B cell (primary cell): Measurements from ENCODE around the gene RAC2. TPM values are rescaled to one million over a fixed set of nuclear protein-coding genes. Genes with fewer than 3 reads are reported as not detected.

Source experiments
- ATAC-seq: fragments of 200-7000 bp; cut with Tn5 transposase; one replicate; pipeline ENCODE4 v1.10.0; 2021; ENCODE audit warnings: low read depth, mild to moderate bottlenecking, moderate number of reproducible peaks, moderate library complexity
- CTCF ChIA-PET: fragments of 350-600 bp; sonication (Branson Sonifier 250); formaldehyde crosslinking; loops from one replicate; lab custom pipeline; 2021; ENCODE audit warnings: antibody characterized with exemption, inconsistent platforms; lab: Charles Lee
- POLR2A ChIA-PET: fragments of 350-600 bp; sonication (Branson Sonifier 250); formaldehyde crosslinking; loops from one replicate; lab custom pipeline; 2021; ENCODE audit warnings: antibody characterized with exemption; lab: Charles Lee
- DNase-seq: peaks from one replicate; pipeline ENCODE4 v3.0.0; 2013
- H2AFZ ChIP-seq: 2 replicates; pipeline ENCODE4 v1.6.1; 2012; ENCODE audit warnings: mild to moderate bottlenecking, low read depth, low read length; ENCODE audit not compliant: insufficient read depth, poor library complexity, severe bottlenecking
- H3K27ac ChIP-seq, 2 donors: 1 replicate in 1 of 2; 2 replicates in 1 of 2; pipeline ENCODE4 v1.5.1; 2012 to 2013; ENCODE audit warnings: low read length in 2 of 2, mild to moderate bottlenecking in 2 of 2, moderate library complexity in 1 of 2
- H3K27me3 ChIP-seq, 4 experiments: fragments of 200-600 bp in 1 of 4; sonication (generic) in 1 of 4; replicated peaks in 1 of 4; 1 replicate in 2 of 4; 2 replicates in 2 of 4; pipeline versions ENCODE4 v1.6.1 to v1.7.0; 2013 to 2016; ENCODE audit warnings: low read length in 3 of 4, mild to moderate bottlenecking in 2 of 4, mixed read lengths in 1 of 4, moderate library complexity in 1 of 4; ENCODE audit not compliant: insufficient read depth in 4 of 4, control insufficient read depth in 3 of 4; ENCODE audit errors: control extremely low read depth in 1 of 4
- H3K36me3 ChIP-seq, 2 experiments: replicated peaks in 1 of 2; 1 replicate in 1 of 2; 2 replicates in 1 of 2; pipeline versions ENCODE4 v1.6.1 to v1.7.1; 2013; ENCODE audit warnings: low read length in 1 of 2; ENCODE audit not compliant: insufficient read depth in 2 of 2, control insufficient read depth in 1 of 2; ENCODE audit errors: control extremely low read depth in 1 of 2, extremely low read depth in 1 of 2
- H3K4me1 ChIP-seq, 2 donors: fragments of 200-600 bp in 1 of 2; sonication (generic) in 1 of 2; 1 replicate in 1 of 2; 2 replicates in 1 of 2; pipeline versions ENCODE4 v1.5.1 to v1.6.1; 2013 to 2017; ENCODE audit warnings: low read length in 2 of 2; ENCODE audit not compliant: control insufficient read depth in 2 of 2, insufficient read depth in 2 of 2
- H3K4me2 ChIP-seq: replicated peaks from 2 replicates; pipeline ENCODE3; 2012; ENCODE audit warnings: mild to moderate bottlenecking, low read depth, low read length; ENCODE audit not compliant: poor library complexity, severe bottlenecking
- H3K4me3 ChIP-seq, 5 experiments: fragments of 200-600 bp in 1 of 5; sonication (generic) in 1 of 5; 1 replicate in 3 of 5; 2 replicates in 2 of 5; pipeline versions ENCODE4 v1.5.1 to v1.7.0; 2011 to 2016; ENCODE audit warnings: low read length in 4 of 5, mild to moderate bottlenecking in 4 of 5, low read depth in 2 of 5, control low read depth in 1 of 5, moderate library complexity in 1 of 5; ENCODE audit not compliant: insufficient read depth in 1 of 5; ENCODE audit errors: control extremely low read depth in 1 of 5, extremely low read depth in 1 of 5
- H3K79me2 ChIP-seq: fragments of 200-600 bp; sonication (generic); one replicate; pipeline ENCODE4 v1.6.0; 2016; ENCODE audit warnings: low read length; ENCODE audit not compliant: control insufficient read depth, insufficient read depth
- H3K9ac ChIP-seq: fragments of 200-600 bp; sonication (generic); 2 replicates; pipeline ENCODE4 v1.6.1; 2017; ENCODE audit warnings: mild to moderate bottlenecking, low read length, moderate library complexity
- H3K9me3 ChIP-seq, 3 donors: one replicate each; pipeline versions ENCODE4 v1.6.1 to v1.7.1; 2013; ENCODE audit warnings: low read length in 2 of 3; ENCODE audit not compliant: control insufficient read depth in 2 of 3, insufficient read depth in 1 of 3; ENCODE audit errors: control extremely low read depth in 1 of 3
- H4K20me1 ChIP-seq: 2 replicates; pipeline ENCODE4 v1.6.0; 2012; ENCODE audit warnings: mild to moderate bottlenecking, low read length; ENCODE audit not compliant: insufficient read depth, control insufficient read depth, poor library complexity, severe bottlenecking
- H3K27ac Mint-ChIP-seq: one replicate; pipeline ENCODE4 v1.8.0; 2021; ENCODE audit warnings: mixed read lengths
- H3K27me3 Mint-ChIP-seq: one replicate; pipeline ENCODE4 v1.8.0; 2021; ENCODE audit warnings: mixed read lengths
- H3K4me1 Mint-ChIP-seq: one replicate; pipeline ENCODE4 v1.8.0; 2021; ENCODE audit warnings: mixed read lengths
- H3K4me3 Mint-ChIP-seq: one replicate; pipeline ENCODE4 v1.8.0; 2021; ENCODE audit warnings: mixed read lengths
- H3K9me3 Mint-ChIP-seq: one replicate; pipeline ENCODE4 v1.8.0; 2022; ENCODE audit warnings: mixed read lengths; ENCODE audit not compliant: insufficient read depth
- WGBS: methylation state at CpG from one replicate; pipeline ENCODE4 v1.1.5; 2013; ENCODE audit warnings: missing lambda C conversion rate; ENCODE audit not compliant: insufficient coverage; 5-methylcytosine and 5-hydroxymethylcytosine counted together
- intact Hi-C: fragments of 100-400 bp; cut with micrococcal nuclease; formaldehyde crosslinking; loops from one replicate; pipeline ENCODE4 v1.10.0; 2022
- polyA plus RNA-seq: library from polyadenylated mRNA; depleted of rRNA; stranded (reverse); fragments of >200 nt; gene quantifications from 2 replicates; pipeline ENCODE4 v1.2.3, GENCODE V29; 2012
- total RNA-seq, 2 donors: library from RNA; stranded (reverse); fragments of 120-200 nt in 1 of 2; gene quantifications; 1 replicate in 1 of 2; 2 replicates in 1 of 2; pipeline versions ENCODE4 v1.2.3 to v1.2.4, GENCODE V29; 2013 to 2022
- TF ChIP-seq, protein P1 (sequence below): fragments of 200-600 bp; IDR thresholded peaks from one replicate; pipeline ENCODE4 v1.8.0; 2022; ENCODE audit warnings: antibody characterized with exemption, mild to moderate bottlenecking

The RAC2 gene
- total and polyA plus RNA-seq, 2 donors (not counting 1 experiment from before 2014, with no cell fraction given), result 273 to 776 TPM

DNA sequence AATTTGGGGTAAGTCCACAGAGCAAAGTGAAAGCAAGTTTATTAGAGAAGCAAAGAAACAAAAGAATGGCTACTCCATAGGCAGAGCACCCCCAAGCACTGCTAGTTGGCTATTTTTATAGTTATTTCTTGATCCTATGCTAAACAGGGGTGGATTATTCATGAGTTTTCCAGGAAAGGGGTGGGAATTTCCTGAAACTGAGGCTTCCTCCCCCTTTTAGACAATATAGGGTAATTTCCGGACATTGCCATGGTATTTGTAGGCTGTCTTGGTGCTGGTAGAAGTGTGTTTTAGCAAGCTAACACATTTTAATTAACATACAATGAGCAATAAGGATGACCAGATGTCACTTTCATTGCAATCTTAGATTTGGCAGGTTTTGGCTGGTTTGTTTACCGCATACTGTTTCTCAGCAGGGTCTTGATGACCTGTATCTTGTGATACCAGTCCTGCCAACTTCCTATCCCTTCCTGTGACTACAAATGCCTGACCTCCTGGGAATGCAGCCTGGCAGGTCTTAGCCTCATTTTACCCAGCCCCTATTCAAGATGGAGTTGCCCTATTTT is 55.1 kb downstream of the RAC2 start:
- Histone ChIP-seq H2AFZ (no peak overlapping the region), H3K4me2 (no peak overlapping the region)
- H3K27me3 Mint-ChIP-seq, result no peaks in the 10 kb centered on the region

More for the DNA sequence above, 55.1 kb downstream of the RAC2 start:
- Mint-ChIP-seq H3K9me3 (no peaks in the 10 kb centered on the region), H3K4me1 (peaks cover 13% of the 10 kb centered on the region), H3K4me3 (no peak overlapping the region), H3K27ac (no peak overlapping the region)
- Histone ChIP-seq H3K79me2 (no peaks in the 10 kb centered on the region), H3K9ac (no peak overlapping the region), H3K27ac (no peak overlapping the region), H3K9me3 (peaks cover 0 to 3% (median 0%) of the 10 kb centered on the region in 3 donors), H3K4me3 (no peak overlapping the region), H3K27me3 (peaks cover 0 to 3% (median 0%) of the 10 kb centered on the region in 4 experiments), H3K4me1 (peaks cover 0 to 14% of the 10 kb centered on the region in 2 donors), H4K20me1 (no peaks in the 10 kb centered on the region), H3K36me3 (no peaks in the 10 kb centered on the region)
- WGBS, result 100% methylated on average over 1 of the region's 2 CpGs
- ChIA-PET POLR2A (no interaction called here), CTCF (interaction anchor here (1.3 to 2.8 kb wide), 3 partner anchors 9 to 71 kb away, joined by 4 to 8 read pairs (median 5); no protein-coding TSS in a partner anchor)
- no peak for DNase-seq
- TF ChIP-seq, protein P1, sequence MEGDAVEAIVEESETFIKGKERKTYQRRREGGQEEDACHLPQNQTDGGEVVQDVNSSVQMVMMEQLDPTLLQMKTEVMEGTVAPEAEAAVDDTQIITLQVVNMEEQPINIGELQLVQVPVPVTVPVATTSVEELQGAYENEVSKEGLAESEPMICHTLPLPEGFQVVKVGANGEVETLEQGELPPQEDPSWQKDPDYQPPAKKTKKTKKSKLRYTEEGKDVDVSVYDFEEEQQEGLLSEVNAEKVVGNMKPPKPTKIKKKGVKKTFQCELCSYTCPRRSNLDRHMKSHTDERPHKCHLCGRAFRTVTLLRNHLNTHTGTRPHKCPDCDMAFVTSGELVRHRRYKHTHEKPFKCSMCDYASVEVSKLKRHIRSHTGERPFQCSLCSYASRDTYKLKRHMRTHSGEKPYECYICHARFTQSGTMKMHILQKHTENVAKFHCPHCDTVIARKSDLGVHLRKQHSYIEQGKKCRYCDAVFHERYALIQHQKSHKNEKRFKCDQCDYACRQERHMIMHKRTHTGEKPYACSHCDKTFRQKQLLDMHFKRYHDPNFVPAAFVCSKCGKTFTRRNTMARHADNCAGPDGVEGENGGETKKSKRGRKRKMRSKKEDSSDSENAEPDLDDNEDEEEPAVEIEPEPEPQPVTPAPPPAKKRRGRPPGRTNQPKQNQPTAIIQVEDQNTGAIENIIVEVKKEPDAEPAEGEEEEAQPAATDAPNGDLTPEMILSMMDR, result no peak
- intact Hi-C loops, result no loop called here
- no peak for ATAC-seq
